Ureter (tissue), 1 donor: ENCODE data around the gene RIMBP2. TPM values are rescaled to one million over a fixed set of nuclear protein-coding genes. Genes with fewer than 3 reads are reported as not detected.
A peak's percentile ranks its signal among the peaks of the same experiment; 100 is the strongest.
"Not testable (repeated sequence)": the region's sequence is repeated elsewhere in the genome, so short reads cannot be mapped to it uniquely, and the experiment has no call there.

Experiments used
- DNase-seq: peaks from one replicate; pipeline ENCODE4 v3.0.0-alpha.2; 2020; ENCODE audit warnings: low spot score
- total RNA-seq: library from RNA; stranded (reverse); gene quantifications from one replicate; pipeline ENCODE4 v1.2.4, GENCODE V29; 2023
- donor health status: DM: yes; HTN: yes; CAD: no.

The RIMBP2 gene, protein sequence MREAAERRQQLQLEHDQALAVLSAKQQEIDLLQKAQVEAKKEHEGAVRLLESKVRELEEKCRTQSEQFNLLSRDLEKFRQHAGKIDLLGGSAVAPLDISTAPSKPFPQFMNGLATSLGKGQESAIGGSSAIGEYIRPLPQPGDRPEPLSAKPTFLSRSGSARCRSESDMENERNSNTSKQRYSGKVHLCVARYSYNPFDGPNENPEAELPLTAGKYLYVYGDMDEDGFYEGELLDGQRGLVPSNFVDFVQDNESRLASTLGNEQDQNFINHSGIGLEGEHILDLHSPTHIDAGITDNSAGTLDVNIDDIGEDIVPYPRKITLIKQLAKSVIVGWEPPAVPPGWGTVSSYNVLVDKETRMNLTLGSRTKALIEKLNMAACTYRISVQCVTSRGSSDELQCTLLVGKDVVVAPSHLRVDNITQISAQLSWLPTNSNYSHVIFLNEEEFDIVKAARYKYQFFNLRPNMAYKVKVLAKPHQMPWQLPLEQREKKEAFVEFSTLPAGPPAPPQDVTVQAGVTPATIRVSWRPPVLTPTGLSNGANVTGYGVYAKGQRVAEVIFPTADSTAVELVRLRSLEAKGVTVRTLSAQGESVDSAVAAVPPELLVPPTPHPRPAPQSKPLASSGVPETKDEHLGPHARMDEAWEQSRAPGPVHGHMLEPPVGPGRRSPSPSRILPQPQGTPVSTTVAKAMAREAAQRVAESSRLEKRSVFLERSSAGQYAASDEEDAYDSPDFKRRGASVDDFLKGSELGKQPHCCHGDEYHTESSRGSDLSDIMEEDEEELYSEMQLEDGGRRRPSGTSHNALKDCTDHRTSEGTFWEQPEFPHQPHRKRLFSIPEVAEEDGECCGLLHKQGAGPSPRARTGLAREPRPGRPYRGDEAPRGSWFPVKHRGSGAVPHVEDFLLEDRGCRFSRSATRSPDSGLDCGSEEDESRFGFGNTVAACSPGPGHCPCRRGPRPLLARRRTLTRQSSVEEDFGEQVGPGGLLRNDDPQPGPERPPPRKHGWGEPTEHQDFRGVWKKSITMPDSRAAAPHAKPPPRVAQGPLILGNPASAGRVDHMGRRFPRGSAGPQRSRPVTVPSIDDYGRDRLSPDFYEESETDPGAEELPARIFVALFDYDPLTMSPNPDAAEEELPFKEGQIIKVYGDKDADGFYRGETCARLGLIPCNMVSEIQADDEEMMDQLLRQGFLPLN (N-terminal part only)
- 0.57 TPM for total RNA-seq

DNA sequence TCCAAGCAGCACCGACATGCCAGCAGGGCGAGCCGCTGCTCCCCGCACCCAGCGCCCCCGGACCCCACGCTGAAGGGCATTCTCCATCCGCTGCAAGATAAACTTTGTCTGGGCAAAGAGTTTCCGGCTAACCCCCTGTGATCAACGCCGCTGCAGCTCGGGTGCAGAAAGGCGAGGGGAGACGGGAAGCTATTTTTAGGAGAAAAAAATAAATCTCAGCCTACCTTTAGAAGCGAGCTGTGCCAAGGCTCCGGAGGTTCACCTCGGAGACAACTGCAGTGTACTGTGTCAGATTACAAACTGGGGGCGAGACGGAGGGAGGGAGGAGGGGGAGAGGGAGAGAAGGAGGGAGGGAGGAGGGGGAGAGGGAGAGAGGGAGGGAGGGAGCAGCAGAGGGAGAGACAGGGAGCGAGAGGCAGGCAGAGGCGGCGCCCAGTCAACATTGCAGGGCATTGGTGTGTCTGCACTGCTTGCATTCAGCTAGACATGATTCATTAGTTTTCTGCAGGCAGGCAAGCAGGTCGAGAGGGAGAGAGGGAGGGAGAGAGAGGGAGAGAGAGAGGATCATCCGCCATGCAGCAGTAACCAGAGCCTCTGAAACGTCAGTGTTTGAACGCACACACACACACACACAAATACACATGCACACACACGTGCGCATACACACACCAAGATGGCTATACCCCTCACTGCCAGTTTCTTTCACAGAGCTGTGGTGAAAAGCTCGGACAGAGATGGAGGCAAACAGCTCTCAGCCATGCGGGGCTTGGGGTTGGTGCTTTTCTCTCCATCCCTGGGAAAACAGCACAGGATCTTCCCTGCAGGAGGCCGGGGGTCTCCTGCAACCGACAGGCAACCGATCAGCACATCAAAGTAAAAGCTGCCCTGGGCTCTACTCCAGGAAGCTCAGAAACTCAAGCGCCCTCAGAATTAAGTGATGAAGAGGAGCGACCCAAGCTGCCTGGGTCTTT is at the start of gene RIMBP2:
TSS of gene RIMBP2 (minus strand) at position 302 of the 971 bp plus-strand sequence. CDS start 237,286 bp downstream, outside the sequence.
- DNase-seq: no peak

DNA sequence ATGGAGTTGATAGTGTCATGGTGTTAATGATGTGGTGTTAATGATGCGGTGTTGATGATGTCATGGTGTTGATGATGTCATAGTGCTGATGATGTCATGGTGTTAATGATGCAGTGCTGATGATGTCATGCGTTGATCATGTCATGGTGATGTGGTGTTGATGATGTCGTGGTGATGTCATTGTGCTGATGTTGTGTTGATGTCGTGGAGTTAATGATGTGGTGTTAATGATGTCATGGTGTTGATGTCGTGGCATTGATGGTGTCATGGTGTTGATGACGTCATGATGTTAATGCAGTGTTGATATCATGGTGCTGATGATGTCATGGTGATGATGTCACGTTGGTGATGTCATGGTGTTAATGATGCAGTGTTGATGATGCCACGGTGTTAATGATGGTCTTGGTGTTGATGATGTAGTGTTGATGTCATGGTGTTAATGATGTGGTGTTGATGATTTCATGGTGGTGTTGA is 49.1 kb upstream of the RIMBP2 start:
- no peak for DNase-seq

DNA sequence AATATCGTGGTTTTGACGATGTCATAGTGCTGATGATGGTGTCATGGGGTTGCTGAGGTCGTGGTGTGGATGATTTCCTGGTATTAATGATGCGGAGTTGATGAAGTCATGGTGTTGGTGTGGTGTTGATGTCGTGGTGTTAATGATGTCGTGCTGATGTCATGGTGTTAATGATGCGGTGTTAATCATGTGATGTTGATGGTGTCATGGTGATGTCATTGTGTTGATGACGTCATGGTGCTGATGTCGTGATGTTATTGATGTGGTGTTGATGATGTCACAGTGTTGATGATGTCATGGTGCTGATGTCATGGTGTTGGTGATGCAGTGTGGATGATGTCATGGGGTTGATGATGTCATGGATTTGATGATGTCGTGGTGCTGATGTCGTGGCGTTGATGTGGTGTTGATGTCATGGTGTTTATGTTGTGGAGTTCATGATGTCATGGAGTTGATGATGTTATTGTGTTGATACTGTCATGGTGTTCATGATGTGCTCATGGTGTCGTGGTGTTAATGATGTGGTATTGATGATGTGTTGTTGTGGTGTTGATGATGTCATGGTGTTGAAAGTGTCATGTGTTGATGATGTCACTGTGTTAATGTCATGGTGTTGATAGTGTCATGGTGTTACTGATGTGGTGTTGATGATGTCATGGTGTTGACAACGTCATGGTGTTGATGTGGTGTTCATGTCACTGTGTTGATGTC is 48.5 kb upstream of the RIMBP2 start:
- DNase-seq: no peak

DNA sequence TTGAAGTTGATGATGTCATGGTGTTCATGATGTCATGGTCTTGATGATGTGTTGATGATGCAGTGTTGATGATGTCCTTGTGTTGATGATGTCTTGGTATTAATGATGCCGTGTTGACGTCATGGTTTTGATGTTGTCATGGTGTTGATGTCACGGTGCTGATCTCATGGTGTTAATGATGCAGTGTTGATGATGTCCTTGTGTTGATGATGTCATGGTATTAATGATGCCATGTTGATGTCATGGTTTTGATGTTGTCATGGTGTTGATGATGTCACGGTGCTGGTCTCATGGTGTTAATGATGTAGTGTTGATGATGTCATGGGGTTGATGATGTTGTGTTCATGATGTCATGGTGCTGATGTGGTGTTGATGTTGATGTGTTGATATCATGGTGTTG is 48.0 kb upstream of the RIMBP2 start:
- DNase-seq: no peak

DNA sequence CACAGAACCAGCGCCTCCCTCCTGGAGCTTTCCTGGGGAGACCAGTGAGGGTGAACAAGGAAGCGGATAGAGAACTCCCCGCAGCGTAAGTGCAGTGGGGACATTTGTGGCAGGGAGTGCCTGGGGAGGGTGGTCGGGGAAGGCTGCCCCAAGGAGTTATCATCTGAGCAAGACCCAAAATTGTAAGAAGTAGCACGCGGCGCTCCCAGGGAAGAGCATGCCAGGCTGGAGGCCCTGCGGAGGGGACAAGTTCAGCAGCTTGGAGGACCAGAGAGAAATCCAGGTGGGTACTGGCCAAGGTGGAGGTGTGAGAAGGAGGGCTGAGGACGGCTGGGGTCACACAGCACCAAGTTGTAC is 46.2 kb upstream of the RIMBP2 start:
- no peak for DNase-seq

DNA sequence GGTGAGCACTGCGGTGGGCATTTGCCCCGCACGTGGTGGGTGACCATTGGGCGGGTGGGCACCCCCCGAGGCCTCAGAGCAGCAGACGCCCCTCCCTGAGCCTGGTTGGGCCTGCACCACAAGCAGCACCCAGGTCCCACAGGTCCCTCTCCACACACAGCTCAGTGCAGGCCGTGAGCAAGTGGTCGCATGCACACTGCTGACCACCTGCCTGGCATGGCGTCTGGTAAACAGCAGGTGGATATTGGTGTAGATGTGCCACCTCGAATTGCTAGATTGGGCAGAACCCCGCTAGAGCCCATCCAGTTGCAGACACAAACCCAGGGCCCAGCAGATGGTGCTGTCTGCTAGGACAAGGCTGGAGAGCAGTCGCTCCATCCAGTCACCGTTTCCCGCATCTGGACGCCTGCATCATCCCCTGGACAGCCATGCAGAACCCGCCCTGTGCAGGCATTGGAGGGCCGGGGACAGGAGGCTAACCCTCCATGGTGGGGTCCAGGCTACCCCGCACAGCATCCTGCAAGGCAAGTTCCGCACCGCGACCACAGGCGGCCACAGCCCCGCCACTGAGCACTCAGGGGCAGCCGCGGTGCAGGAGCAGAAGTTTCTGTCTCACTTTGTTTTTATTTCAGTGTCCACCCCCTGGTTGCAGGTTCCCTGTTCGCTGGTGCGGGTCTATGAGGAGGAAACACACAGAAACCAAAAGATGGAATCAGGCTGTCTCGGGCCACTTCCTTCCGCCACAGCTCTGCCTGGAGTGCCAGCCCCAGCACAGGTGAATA is 45.6 kb upstream of the RIMBP2 start:
- peak; percentile 54 for DNase-seq

DNA sequence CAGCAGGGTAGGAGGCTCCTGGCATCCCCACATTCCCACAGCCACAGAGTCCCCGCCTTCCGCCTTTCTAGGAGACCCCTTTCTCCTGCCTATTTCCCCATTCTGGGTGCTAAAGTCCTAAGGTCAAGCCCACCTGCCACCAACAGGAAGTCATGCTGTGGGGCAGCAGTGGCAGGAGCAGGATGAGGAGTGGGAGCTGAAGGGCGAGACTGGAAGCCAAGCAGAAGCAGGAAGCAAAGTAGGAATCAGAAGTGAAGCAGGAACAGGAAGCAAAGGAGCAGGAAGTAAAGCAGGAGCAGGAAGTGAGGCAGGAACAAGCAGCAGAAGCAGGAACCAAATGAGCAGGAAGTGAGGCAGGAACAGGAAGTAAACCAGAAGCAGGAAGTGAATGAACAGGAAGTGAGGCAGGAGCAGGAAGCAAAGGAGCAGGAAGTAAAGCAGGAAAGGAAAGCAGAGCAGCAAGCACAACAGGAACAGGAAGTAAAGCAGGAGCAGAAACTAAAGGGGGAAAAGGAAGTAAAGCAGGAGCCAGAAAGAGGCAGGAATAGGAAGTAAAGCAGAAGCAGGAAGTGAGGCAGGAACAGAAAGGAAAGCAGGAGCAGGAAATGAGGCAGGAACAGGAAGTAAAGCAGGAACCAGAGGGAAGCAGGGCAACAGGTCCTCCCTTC is 38.3 kb upstream of the RIMBP2 start:
- DNase-seq: no peak

DNA sequence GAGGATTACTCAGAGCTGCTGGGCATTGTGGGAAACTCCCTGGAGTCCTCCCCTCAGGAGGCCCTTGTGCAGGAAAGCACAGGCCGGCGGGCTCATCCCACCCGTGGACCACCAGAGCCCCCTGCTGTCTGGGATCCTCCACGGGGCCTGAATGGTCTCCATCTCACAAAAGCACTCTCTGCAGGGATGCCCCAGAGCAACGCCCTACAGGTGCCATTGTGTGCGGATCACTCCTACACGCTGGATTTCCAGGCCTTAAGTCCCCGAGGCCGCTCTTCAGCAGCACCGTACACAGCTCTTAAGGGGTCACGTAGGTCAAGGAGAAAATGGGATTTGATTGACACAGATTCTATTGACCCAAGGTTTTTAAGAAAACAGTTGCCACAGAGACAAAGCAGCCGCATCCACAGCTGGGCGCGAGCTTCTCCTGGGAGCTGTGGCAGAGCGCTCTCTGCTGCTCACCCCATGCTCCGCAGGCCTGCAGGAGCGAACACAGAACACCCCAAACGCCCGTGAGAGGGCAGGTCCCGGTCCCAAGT is 36.7 kb upstream of the RIMBP2 start:
- DNase-seq: no peak

DNA sequence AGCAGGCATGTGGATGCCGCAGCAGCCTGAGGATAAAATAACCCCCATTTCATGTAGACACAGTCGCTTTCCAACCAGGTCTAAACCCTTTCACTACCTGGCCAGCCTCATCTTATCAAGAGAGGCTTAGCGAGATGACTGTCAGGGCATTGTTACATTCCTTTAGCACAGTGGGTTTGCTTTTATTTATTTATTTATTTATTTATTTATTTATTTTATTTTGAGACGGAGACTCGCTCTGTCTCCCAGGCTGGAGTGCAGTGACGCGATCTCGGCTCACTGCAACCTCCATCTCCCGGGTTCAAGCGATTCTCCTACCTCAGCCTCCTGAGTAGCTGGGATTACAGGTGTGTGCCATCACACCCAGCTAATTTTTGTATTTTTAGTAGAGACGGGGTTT is 35.9 kb upstream of the RIMBP2 start:
- DNase-seq: not testable (repeated sequence)

DNA sequence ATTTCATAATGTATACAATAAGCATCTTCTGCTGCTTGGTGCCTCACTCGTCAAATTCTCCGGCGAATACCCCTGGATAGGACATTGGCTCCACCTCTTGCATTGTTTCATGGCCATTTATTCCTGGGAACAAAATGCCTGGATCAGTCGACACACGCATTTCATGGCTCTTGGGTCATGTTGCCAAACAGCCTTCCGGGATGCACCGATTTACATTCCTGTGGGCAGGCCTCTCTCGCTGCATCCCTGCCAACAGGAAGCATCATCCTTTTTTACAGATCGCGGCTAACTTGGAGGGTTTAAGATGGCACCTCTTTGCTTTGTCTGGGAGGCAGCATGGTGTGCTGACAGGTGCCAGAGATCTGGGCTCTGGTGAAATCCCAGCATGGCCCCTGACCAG is 32.7 kb upstream of the RIMBP2 start:
- no peak for DNase-seq

DNA sequence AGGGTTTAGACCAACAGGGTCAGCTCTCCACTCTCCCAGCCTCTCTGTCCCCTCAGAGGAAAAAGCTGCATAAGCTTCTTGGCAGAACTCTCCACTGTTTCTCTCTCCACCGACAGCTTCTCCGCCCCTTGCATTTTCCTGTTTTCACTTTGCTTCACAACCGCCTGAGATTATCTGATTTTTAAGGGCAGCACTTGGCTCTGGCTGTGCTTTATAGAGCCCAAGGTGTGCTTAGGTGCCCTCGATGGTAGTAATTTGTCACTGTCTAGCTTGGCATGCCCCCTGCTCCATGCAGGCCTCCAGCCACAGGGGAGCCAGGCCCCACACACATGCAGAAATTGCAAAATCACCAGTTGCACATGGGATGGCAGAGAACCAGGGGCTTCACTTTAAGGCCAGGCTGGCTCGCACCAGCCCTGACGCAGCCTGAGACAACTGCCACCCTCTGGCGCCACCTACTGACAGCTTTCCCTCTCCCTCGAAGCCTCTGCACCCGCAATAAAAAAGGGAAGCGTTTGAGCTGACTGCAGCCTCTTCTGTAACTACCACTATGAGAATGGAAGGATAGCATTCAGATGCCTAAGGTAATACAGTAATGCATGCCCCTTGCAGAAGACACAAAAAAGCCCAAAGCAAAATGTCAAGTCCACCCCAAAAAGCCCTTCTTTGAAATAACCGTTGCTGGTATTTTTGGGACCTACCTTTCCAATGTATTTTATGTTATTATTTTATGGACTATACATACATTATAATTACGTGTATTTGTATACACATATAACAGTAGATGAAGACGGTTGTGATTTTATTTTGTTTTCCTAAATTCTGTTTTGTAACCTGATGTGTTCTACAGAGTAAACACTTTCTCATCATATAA is 32.0 kb upstream of the RIMBP2 start:
- DNase-seq: peak; percentile 84

DNA sequence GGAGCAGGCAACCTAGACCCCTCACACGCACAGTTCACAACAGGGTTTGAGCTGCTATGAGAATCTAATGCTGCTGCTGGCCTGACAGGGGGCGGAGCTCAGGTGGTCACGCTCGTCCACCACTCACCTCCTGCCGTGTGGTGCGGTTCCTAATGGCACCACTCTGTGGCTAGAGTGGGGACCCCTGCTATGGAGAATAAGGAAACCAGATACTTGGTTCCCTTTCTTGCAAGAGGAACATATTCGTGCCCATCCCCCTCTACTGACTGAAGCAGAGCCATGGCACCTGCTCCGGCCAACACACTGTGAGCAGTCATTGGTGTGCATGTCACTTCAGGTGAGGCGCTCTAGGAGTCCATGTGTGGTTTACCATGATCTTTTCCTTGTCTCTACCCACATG is 30.4 kb upstream of the RIMBP2 start:
- DNase-seq: no peak

DNA sequence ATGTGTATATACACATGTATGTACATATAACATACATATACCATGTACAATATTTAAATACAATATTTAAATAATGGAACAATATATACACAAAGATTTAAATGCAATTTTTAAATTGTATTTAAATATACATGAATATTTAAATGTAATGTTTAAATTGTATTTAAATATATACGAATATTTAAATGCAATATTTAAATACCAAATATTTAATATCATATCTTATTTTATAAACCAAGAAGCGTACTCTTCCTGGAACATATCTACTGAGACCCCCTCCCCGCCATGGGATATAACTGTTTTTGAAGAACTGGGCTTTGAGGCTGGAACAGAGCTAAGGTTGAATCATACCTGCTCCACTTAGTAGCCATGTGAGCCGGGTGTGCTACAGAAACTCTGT is 29.8 kb upstream of the RIMBP2 start:
- DNase-seq: no peak

DNA sequence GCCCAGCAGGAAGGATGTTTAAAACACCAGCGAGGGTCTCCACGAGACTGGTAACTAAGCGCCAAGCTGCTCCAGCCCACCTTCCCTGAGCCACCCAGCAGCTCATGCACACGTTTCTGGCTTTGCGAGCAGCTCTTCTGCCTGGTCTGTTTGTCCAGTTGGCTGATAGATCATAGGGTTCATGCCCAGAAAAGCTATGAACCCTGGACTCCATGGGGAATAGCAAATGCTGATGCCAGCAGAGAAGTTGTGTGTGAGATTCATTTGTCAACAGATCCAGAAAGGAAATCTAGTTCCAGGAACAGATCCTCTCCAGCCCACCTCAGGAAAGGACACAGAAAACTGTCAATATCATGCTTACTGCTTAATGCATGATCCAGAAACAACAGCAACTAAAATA is 28.2 kb upstream of the RIMBP2 start:
- DNase-seq: no peak

DNA sequence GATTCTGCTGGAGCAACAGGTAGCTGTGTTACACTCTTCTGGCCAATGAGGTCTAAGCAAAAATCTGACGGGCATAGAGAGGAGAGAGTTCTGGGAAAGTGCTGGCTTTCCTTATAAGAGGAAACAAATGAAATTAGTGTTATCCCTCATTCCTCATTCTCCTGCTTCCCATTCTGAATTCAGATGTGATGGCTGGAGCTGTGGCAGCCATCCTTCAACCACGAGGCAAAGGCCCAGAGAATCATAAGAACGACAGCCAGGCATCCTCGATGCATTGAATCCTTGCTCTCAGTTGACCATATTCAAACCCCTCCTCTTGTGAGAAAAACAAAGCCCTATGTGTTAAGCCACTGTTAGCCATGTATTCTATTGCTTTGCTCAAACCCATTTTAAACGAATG is 27.5 kb upstream of the RIMBP2 start:
- no peak for DNase-seq

DNA sequence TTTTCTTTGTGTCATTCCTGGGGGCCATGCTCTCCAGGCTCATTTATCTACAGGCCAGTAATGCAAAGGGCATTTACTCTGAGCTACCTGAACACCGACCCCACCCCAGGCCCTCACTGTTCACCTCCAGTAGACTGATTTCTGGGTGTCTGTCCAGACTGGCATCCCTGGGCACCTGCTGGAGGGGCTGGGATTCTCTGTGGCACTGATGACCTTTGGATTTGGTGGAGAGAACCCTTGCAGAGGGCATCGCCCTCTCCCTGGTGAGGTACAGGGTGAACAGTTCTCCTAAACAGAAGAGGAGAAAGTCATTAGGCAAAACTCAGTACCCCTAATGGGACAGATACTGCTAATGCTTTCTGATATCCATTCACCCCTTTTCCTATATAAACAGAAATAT is 27.1 kb upstream of the RIMBP2 start:
- no peak for DNase-seq

DNA sequence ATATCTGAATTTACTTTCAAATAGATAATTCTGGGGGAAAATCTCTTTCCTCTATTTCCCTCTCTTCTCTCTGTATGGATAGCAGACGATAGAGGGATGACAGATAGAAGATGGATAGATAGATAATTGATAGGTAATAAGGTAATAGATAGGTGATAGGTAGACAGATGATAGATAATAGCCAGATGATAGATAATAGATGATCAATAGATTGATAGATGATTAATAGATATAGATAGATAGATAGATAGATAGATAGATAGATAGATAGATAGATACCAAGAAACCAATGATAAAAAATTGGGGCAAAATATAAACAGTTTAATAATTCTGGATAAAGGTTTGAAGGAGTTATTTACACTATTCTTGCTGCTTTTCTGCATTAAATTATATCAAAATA is 26.6 kb upstream of the RIMBP2 start:
- DNase-seq: no peak

DNA sequence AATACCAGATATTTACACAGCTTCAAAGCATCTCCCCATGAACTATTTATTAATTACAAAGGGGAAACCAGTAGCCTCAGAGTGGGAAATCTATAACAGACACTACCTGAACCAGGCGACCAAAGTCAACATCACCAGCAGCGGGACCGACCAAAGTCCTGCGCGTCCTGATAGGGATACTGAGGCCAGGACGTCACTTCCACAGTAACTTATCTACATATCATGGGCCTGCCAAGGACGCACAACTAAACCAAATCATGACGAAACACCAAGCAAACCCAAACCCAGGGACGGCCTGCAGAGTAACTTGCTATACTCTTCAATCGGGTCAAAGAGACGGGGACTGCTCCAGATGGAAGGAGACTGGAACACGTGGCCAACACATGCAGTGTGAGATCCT is 26.0 kb upstream of the RIMBP2 start:
- no peak for DNase-seq
